GM18507 (cell line): ENCODE results near the gene ABI3BP.

Source experiments
- DNase-seq: peaks from one replicate; pipeline ENCODE4 v3.0.0; 2011; ENCODE audit warnings: low read depth; ENCODE audit not compliant: insufficient read length; ENCODE audit errors: extremely low spot score
- FAIRE-seq: peaks from 2 replicates; lab custom pipeline; 2011; peaks lifted over from hg19 to GRCh38; lab: Jason Lieb, UNC

The ABI3BP gene

DNA sequence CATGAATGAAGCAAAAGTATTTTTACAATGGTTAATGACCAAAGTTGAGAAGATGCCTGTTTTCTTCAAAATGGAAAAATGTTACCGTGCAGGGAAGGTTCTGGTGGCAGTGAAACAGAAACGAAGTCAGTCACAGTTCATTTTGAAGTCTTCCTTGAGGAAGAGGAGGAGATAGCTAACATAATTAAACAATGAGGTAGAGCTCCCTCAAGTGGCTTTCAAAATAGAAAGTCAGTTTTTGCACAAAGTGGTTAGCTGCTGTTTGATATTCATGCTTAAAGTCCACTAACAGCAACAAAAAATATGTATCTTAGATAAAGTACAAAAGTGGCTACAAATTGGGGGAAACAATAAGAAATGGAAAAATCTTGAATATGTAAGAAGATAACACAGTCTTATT is 196.7 kb downstream of the ABI3BP start:
- FAIRE-seq = peak; percentile 78
- no peak for DNase-seq

DNA sequence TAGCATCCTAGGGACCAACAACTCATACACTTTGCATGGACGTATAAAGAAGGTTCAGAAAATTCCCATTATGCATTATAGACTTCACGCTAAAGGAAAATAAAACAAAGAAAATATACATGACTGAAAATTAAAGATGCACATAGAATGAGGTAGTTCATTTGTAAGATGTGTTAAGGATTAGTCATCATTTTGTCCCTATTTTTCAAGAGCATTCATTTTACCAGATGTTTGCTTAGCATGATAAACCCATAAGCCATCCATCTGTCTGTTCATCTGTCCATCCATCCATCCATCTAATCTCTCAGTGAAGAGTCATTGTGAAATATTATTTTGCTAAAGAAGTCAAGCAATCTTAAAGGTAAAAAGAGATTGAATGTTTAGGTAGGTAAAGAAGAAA is 203.6 kb downstream of the ABI3BP start:
- no peak for DNase-seq
- FAIRE-seq = no peak

DNA sequence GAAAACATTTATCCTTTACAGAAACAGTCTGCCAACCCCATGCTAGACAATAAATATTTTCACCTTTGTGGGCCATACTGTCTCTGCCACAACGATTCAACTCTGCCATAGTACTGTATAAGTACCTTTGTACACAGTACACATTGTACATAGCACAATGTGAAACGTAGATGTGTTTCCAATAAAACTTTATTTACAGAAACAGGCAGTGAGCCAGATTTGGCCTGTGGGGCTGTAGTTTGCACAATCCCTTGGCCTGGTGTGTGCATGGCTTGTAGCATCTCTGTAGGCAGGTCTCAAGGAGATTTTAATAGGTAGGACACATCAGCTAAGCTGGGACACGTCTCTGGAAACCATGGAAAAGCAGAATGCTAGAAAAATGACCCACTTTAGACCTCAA is 209.6 kb downstream of the ABI3BP start:
- FAIRE-seq = no peak
- DNase-seq = no peak

DNA sequence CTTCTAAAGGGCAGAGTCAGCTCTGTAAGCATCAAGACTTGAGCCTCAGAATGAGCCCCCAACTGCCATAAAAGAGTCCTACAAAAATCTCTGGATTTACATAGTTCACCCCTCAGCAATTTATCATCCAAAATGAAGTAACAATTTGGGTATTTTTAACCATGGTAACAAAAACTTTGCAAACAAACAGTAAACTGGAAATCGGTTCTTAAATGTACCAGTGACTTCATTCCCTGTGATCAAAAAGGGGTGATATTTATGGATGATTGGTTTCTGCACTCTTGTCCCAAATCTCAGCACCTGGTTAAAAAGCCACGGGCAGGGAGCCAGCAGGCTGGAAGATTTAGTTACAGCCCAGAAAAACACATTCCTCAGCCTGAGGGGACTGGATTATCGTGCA is 210.3 kb downstream of the ABI3BP start:
- DNase-seq (no peak), FAIRE-seq (no peak)

DNA sequence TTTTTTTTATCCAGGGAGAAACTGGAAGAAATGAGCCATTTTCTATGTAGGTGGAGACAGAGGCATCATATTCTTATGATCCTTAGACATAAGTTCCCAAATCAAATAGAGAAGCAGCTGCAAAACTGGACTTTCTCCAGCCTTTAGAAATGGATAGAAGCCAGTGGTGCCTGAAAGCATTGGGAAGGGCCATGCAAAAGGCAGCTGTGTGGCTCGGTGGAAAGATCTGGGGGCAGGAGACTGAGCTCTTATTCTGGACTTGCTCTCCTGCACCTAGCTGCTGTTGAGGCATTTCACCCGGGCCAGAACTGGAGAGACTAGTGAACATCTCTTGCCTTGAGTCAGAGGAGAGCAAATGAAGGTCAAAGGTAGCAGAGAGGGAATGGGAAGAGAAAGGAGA is 210.9 kb downstream of the ABI3BP start:
- FAIRE-seq (no peak), DNase-seq (no peak)

DNA sequence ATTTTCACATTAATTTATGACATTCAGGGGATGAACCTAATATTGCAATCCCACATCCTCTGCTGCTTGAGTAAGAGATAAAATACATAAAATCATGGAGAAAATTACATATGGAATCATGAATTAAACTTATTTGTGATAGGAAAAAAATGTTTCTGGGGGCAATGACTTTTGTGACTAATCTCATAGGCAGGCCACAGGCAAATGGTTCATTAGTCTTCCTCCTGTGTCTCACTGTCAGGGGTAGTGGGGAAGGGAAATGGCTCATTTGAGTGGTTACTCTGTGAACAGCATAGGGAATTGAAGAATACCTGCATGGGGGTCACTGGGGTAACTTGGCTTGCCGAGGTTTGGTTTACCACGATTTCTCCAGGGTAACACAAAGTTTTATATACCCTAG is 211.9 kb downstream of the ABI3BP start:
- no peak for FAIRE-seq

DNA sequence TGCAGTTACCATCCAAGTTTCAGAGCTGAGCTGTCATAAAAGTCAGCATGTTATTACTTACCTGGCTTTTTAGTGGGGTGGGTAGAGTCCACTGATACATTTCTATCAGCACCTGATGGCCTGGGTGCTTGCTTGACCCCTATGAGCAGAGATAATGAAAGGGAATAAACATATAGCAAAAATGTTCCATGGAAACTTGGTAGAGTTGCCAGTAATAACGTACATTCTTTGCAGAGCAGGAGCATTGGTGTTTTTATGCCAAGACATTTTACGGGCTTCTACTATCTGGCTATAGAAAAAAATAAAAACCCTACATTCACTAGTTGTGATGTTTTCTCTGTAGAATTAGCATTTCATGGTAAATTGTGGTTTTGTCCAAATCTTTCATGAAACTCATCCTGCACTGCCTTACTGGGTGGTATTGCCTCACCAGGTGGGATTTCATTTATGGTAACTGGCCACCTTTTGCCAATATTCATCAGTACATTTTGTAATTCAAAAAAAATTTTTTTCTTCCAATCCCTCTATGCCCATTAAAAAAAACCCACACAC is 213.1 kb downstream of the ABI3BP start:
- DNase-seq (no peak), FAIRE-seq (no peak)

More for the DNA sequence above, 211.9 kb downstream of the ABI3BP start:
- no peak for DNase-seq

DNA sequence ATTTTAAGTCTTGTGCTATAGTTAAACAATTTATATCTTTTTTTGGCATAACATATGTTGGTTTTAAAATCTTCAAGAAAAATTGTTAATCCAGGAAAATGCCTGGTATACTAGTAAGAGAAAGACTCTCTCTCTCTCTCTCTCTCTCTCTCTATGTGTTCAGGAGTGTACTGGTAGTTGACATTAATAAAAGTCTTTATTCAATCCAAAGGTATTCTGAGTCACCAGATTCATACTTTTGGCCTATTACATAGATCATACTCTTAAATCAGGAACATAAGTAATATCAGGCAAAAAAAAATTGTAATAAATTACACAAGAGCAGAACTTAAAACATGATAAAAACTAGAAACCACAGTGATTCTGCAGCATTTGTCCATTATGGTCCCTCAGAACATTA is 213.7 kb downstream of the ABI3BP start:
- DNase-seq (no peak), FAIRE-seq (no peak)

DNA sequence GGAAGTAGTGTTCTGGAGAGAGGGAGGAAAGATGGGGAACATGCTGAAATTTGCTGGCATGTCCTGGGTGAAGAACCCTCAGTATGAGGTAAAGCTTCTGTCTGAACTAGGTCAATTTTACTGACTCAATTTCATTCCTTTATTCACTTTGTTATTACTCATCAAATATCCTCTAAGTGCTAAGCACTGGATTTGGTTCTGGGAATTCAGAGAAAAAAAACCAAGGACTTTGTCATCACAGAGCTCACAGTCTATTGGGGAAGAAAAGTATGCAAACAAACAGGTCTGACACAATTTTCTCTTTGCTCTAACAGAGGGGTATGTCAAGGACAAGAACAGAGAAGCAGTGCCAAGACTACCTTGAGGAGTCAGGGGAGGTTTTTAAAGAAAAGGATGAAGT is 215.9 kb downstream of the ABI3BP start:
- FAIRE-seq (no peak), DNase-seq (no peak)

DNA sequence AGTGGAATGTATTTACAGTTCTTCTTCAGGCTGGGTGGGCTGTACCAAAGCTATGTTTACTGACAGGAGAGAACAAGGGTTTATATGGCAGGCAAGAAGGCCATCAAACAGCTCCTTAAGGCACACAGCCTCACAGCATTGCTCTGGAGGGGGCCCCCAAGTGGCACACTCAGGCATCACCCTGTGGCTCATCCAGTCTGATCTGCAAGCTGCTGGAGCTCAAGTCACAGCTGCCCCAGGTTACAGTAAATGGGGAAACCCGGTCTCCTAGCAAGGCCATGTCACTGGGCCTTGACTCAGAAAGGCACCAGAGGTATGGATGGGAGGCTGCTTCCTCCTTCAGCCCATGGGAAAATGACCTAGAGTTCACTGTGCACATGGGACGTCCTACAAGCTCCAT is 216.5 kb downstream of the ABI3BP start:
- FAIRE-seq = no peak
- DNase-seq = no peak

DNA sequence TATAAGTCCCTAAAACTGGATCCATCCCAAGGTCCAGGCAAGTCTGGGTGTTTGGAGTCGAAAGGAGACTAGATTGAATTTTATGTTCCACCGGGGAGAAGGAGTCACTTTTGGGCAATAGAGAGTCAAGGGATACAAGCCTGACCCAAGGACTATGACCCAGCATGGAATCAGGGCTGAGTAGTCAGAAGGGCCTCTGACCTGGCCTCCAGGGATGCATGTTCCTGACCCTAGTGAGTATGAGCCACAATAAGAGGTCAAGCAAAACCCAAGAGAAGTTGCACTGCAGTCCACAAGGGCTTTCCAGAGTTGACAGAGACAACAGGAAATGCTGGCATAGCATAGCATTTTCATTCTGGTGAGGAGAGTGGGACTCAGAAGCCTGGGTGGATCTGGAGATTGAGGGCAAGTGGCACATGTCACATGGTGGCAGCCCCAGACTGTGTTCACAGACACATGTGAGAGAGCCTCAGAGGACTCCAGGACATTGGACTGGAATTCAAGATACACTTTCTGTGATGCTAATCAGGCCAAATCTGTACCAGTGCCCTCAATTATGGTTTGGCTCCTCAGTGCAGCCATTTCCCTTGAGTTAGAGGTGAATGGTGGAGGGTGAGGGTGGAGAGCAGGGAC is 217.0 kb downstream of the ABI3BP start:
- no peak for DNase-seq
- no peak for FAIRE-seq

DNA sequence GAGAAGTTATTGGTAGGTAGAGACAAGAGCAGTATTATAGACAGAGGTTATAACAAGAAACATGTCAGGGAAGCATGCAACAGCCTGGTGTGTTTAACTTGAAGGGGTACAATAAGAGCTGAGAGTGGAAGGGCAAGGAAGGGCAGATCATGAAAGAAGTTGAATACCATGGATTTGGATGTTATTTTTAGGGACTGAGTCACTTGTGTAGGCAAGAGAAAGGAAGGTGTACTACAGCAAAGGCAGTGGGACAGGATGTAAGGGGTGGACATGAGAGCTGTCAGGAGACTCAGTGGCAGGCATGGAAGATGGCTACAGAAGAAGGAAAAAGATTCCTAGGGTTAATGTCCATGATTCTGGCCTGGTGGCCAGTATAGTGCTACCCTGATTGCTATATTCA is 217.6 kb downstream of the ABI3BP start:
- FAIRE-seq = no peak

DNA sequence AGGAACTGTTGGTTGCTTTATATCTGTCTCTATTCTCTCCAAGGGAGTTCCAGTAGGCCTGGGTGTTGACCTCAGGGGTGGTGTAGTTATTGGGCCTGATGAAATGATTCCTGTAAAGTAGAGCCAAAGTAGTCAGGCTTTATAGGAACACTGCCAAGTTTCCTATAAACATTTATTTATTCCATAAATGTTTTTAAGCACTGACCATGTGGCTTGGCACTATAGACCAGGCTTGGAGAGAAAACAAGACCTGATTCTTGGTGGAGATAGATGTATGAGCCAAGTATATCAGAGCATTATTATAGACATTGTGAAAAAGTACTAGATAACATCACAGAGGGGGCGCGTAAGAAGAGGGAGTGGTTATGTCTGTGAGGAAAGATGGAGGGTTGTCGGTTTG is 218.0 kb downstream of the ABI3BP start:
- FAIRE-seq (no peak), DNase-seq (no peak)

More for the DNA sequence above, 217.6 kb downstream of the ABI3BP start:
- no peak for DNase-seq

DNA sequence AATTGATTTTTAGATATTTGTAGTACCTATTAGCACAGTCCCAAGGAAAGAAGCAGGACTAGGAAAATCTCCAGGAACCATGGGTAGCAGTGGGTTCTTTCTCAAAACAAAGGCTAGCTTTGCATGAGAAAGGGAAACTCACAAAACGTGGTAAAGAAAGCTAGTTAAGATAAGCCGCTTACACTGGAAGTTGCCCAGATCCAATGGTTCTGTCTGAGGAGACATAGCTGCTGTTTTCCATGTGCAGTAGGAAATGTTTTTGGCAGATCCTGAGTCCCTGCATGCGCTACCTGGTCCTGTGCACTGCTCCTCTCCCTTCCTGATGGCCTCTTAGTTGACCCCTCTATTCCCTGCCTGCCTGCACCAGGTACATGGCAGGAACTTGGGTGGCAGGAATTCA is 223.5 kb downstream of the ABI3BP start:
- no peak for DNase-seq
- no peak for FAIRE-seq

DNA sequence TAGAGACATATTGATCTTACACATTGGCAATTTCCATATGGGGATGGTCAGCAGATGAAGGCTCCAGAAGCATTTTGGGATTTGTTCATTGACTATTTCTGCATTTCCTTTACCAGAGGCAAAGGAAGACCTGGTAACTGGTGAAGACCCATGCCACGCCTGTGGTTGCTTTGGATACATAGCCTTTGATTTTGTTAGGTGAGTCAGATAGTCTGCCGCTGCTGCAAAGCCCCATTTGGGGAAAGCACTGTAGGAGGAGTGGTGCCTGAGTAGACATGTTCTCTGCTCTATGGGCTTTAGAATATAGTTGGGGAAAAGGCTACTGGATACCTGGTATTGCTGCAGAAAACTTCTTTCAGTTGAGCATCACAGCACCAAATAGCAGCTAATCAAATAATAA is 227.2 kb downstream of the ABI3BP start:
- no peak for FAIRE-seq
- no peak for DNase-seq

DNA sequence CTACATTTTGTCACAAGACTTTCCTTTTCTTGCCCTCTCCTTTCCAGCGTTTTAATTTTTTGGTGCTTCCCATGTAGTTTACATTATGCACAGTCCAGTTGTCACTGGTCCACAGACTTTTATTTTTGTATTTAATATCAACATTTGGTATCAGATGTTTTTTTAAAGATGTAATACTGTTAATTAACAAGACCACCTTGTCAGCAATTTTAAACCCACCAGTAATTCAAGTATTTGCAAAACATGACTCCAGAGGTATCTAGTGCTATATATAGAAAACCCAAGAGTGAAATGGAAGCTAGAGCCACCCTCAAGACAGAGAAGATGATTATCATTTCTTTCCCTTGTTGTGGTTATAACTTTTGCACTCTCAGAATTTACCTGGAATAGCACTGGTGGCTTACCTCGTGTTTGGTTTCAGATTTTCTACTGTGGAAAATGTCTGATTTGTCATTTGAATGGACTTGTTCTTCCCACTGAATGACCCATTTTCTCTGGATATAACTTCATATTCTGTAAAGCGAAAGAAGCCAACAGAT is 227.7 kb downstream of the ABI3BP start:
- no peak for DNase-seq
- FAIRE-seq = no peak

DNA sequence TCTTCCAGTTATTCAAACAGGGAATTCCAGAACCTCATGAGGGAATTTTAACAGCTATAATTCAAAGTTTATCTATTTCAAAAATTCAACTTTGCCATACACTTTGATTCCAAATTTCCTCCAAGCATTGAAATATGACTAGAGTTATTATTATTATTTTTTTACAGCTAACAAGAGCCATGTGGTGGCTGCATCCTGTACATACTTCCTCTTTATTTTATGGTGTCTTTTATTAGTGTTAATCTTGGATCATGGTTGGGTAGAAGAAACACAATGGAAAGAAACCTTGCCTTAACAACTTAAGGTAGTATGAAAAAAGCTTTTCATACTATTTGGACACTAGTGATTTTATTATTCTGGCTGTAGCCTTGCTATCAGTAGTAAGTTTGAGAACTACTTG is 231.3 kb downstream of the ABI3BP start:
- no peak for FAIRE-seq
- DNase-seq = no peak

DNA sequence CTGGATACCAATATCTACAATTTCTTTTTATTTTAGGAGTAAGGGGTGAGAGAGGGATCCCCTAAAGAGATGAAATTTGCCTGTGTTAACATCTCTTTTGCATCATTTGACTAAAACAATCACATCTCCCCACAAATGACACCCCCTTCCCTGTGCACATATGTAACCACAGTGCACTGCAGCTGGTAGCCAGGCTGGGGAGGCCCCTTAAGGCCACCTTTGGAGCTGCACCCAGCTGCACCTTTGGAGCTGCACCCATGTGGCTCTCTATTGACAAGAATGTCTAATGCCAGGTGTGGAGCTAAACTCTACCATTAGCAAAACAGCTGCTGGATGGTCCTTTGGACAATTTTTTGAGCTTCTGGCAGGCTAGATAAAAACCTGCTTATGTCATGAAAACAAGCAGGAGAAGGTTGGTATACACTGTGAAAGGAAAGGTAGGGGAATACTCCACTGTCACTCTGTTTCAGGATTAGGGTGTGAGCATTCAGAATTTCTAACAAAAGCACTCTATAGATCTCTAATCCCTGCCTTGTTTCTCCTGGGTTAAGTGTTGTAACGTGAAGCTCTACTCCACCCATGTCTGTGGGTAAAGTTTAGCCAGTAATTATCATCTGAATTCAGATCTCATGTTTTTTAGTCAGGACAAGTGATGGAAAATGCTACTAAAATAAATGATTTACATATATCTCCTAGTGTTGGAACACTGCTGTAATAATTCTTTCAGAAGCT is 231.8 kb downstream of the ABI3BP start:
- FAIRE-seq (peak; percentile 35), DNase-seq (no peak)

DNA sequence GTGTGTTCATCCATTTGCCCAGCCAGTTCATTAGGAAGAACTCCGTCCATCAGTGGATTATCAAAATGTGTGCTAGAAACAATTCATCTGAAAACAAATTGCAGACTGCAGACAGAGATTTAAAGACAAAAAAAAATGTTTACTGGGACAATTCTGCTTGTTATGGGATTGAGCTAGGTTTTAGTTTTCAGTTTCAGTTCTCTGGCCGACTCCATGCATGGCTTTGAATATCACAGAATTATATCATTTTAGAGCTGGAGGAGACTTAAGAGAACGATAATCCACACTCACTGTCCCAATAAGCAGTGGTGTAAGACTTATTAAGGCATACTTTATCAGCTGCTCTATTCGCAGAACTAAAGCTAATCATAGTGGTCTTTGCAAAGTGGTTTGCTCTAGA is 232.8 kb downstream of the ABI3BP start:
- FAIRE-seq (no peak), DNase-seq (no peak)

DNA sequence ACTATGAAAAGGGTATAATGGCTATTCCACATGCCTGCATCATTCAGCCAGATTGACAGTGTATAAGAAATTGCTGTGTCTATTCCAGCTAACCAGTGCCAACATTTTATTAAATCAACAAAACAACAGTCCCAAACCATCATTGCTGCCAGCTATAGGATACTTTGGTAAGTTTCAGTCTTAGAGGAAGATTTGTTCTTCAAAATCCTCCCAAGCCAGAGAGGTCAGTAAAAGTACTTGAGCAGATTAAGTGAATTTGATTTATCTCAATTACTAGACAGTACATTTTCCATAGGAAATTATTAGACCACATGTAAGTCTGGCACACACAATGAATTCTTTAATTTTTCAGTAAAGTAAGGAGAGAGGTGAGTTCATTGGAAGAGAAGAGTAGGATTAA is 233.3 kb downstream of the ABI3BP start:
- DNase-seq = no peak
- no peak for FAIRE-seq

DNA sequence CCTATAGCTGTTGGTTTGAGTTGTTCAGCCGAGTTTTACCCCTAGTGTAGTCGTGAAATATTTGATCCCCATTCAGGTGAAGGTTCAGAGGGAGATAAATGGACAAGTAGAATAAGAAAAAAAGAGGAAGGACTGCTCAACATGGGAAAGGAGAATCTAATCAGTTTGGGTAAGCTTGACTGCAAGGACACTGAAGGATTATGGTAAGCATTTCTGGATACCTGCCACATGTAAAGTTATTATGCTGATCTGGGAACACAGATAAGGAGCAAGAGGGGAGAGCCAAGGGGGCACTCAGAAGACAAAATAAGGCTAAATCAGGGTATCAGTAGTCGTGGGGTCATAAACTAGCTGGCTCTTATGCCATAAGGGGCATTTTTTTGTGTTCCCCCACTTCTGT is 234.1 kb downstream of the ABI3BP start:
- no peak for DNase-seq
- FAIRE-seq = no peak
